Prostate gland (tissue), 2 donors: Measurements from ENCODE around the gene PTGER4. TPM values are rescaled to one million over a fixed set of nuclear protein-coding genes. Genes with fewer than 3 reads are reported as not detected.
A peak's percentile ranks its signal among the peaks of the same experiment; 100 is the strongest.

ENCODE experiments used
- DNase-seq: peaks from one replicate; pipeline ENCODE4 v3.0.0-alpha.2; 2019; ENCODE audit warnings: low spot score
- H3K27ac ChIP-seq, 2 donors: fragments of 200-600 bp; sonication (generic); 2 replicates each; pipeline ENCODE4 v1.5.1; 2017 to 2019
- H3K27me3 ChIP-seq: fragments of 200-600 bp; sonication (generic); replicated peaks from 2 replicates; pipeline ENCODE4 v1.5.1; 2019; ENCODE audit not compliant: insufficient read depth
- H3K36me3 ChIP-seq, 2 donors: fragments of 200-600 bp; sonication (generic); 1 replicate in 1 of 2; 2 replicates in 1 of 2; pipeline versions ENCODE4 v1.5.1 to v1.8.1; 2017 to 2019
- H3K4me1 ChIP-seq: fragments of 200-600 bp; sonication (generic); replicated peaks from 2 replicates; pipeline ENCODE4 v1.5.1; 2019
- H3K4me3 ChIP-seq, 2 donors: fragments of 200-600 bp; sonication (generic); 2 replicates each; pipeline ENCODE4 v1.5.1; 2017 to 2019
- H3K9me3 ChIP-seq: fragments of 200-600 bp; sonication (generic); 2 replicates; pipeline ENCODE4 v1.5.1; 2017
- CTCF ChIP-seq, 4 experiments: fragments of 200-600 bp in 2 of 4; fragments of 450-650 bp in 2 of 4; sonication (generic) in 2 of 4; IDR thresholded peaks; 1 replicate in 3 of 4; 2 replicates in 1 of 4; pipeline ENCODE4 v1.5.1; 2016 to 2019; ENCODE audit warnings: antibody characterized with exemption in 4 of 4, mild to moderate bottlenecking in 2 of 4, moderate library complexity in 2 of 4
- POLR2A ChIP-seq: fragments of 450-650 bp; IDR thresholded peaks from one replicate; pipeline ENCODE4 v1.6.1; 2016; ENCODE audit warnings: antibody characterized with exemption, mild to moderate bottlenecking
- POLR2AphosphoS5 ChIP-seq: sonication (generic); formaldehyde crosslinking; IDR thresholded peaks from one replicate; pipeline ENCODE4 v1.6.1; 2017; ENCODE audit warnings: antibody characterized with exemption
- WGBS: methylation state at CpG from one replicate; pipeline ENCODE4 v1.1.5; 2018; 5-methylcytosine and 5-hydroxymethylcytosine counted together
- intact Hi-C: fragments of 100-400 bp; cut with DNase I; formaldehyde crosslinking; loops from one replicate; pipeline ENCODE4 v1.14.2; 2022
- total RNA-seq, 2 donors: library from RNA; depleted of rRNA; stranded (reverse); fragments of >200 nt; gene quantifications; one replicate each; pipeline ENCODE4 v1.1.0, GENCODE V29; 2016

Gene PTGER4
- total RNA-seq, 2 donors from 2014 or later: 22.0 to 78.3 TPM

GRCh38 chr5:40669606-40670390 lies 9.9 kb upstream of the PTGER4 start:
- Histone ChIP-seq H3K27me3 (no peaks in the 10 kb centered on the region), H3K4me3 (no peak overlapping the region), H3K36me3 (no peaks in the 10 kb centered on the region), H3K27ac (peak overlapping the region in 1 of 2 donors; percentile 4), H3K4me1 (no peaks in the 10 kb centered on the region), H3K9me3 (no peaks in the 10 kb centered on the region)
- peak; percentile 63 for TF ChIP-seq POLR2AphosphoS5
- no peak for TF ChIP-seq CTCF (IDR thresholded peaks at IDR 0.05)
- DNase-seq: no peak
- 66% methylated on average over 6 of the region's 6 CpGs for WGBS
- intact Hi-C loops: no loop called here

GRCh38 chr5:40672425-40672824 lies 7.3 kb upstream of the PTGER4 start:
- intact Hi-C loops: no loop called here
- H3K4me3 ChIP-seq: no peak overlapping the region
- no peaks in the 10 kb centered on the region for H3K4me1 ChIP-seq
- no peaks in the 10 kb centered on the region for H3K27me3 ChIP-seq
- no peak for TF ChIP-seq POLR2AphosphoS5
- no peak for TF ChIP-seq CTCF (IDR thresholded peaks at IDR 0.05)
- TF ChIP-seq POLR2A: no peak
- H3K27ac ChIP-seq: no peak overlapping the region
- H3K36me3 ChIP-seq: no peaks in the 10 kb centered on the region
- no peak for DNase-seq
- WGBS: 73% methylated on average over 4 of the region's 4 CpGs
- H3K9me3 ChIP-seq: no peaks in the 10 kb centered on the region

GRCh38 chr5:40674661-40675235 lies 5.0 kb upstream of the PTGER4 start:
- no peak overlapping the region for H3K27ac ChIP-seq
- no peak for DNase-seq
- intact Hi-C loops: no loop called here
- WGBS: 85% methylated on average over 6 of the region's 6 CpGs
- H3K9me3 ChIP-seq: no peaks in the 10 kb centered on the region
- no peaks in the 10 kb centered on the region for H3K36me3 ChIP-seq
- H3K4me1 ChIP-seq: no peaks in the 10 kb centered on the region
- no peak overlapping the region for H3K4me3 ChIP-seq
- no peak for TF ChIP-seq POLR2A
- TF ChIP-seq CTCF (IDR thresholded peaks at IDR 0.05): no peak
- TF ChIP-seq POLR2AphosphoS5: no peak
- no peaks in the 10 kb centered on the region for H3K27me3 ChIP-seq

- intact Hi-C loops: no loop called here
- H3K27me3 ChIP-seq: no peaks in the 10 kb centered on the region
- no peaks in the 10 kb centered on the region for H3K36me3 ChIP-seq
- H3K4me1 ChIP-seq: no peaks in the 10 kb centered on the region
- no peak overlapping the region for H3K4me3 ChIP-seq
- no peak for DNase-seq
- TF ChIP-seq CTCF (IDR thresholded peaks at IDR 0.05) (no peak), POLR2A (no peak), POLR2AphosphoS5 (no peak)
- WGBS: 90% methylated on average over 7 of the region's 7 CpGs
- H3K9me3 ChIP-seq: no peaks in the 10 kb centered on the region
- no peak overlapping the region for H3K27ac ChIP-seq
These were observed 4.2 kb upstream of the PTGER4 start for GRCh38 chr5:40675396-40676133.
